GM19351 (cell line): Measurements from ENCODE around the gene ATXN7L2.
A peak's percentile ranks its signal among the peaks of the same experiment; 100 is the strongest.

ENCODE experiments used
- ATAC-seq: cut with Tn5 transposase; IDR thresholded peaks from one replicate; pipeline ENCODE4 v1.9.1; 2021; ENCODE audit warnings: mild to moderate bottlenecking, moderate library complexity; ENCODE audit not compliant: unreplicated experiment

The ATXN7L2 gene

GRCh38 chr1:109521002-109521951 is 37.6 kb downstream of the ATXN7L2 start:
- no peak for ATAC-seq

- ATAC-seq, result no peak
These were observed 38.3 kb downstream of the ATXN7L2 start for GRCh38 chr1:109522026-109522425.

- ATAC-seq, result no peak
These were observed 40.0 kb downstream of the ATXN7L2 start for GRCh38 chr1:109523706-109524105.

- peak; percentile 70 for ATAC-seq
These were observed 43.5 kb downstream of the ATXN7L2 start for GRCh38 chr1:109527098-109527811.

- no peak for ATAC-seq
These were observed 44.4 kb downstream of the ATXN7L2 start for GRCh38 chr1:109527846-109528695.

- ATAC-seq, result no peak
These were observed 45.0 kb downstream of the ATXN7L2 start for GRCh38 chr1:109528712-109529111.

- no peak for ATAC-seq
These were observed 46.3 kb downstream of the ATXN7L2 start for GRCh38 chr1:109529881-109530456.

GRCh38 chr1:109530457-109531087 is 46.9 kb downstream of the ATXN7L2 start:
- ATAC-seq, result no peak

- no peak for ATAC-seq
These were observed 47.7 kb downstream of the ATXN7L2 start for GRCh38 chr1:109531380-109531779.

GRCh38 chr1:109531826-109532364 is 48.2 kb downstream of the ATXN7L2 start:
- no peak for ATAC-seq

- ATAC-seq, result peak; percentile 88
These were observed 48.8 kb downstream of the ATXN7L2 start for GRCh38 chr1:109532365-109533136.

GRCh38 chr1:109534307-109534858 is 50.7 kb downstream of the ATXN7L2 start:
- ATAC-seq, result no peak

GRCh38 chr1:109535481-109535880 is 51.8 kb downstream of the ATXN7L2 start:
- no peak for ATAC-seq

GRCh38 chr1:109535971-109536491 is 52.3 kb downstream of the ATXN7L2 start:
- ATAC-seq, result no peak

GRCh38 chr1:109537450-109538178 is 53.9 kb downstream of the ATXN7L2 start:
- ATAC-seq, result no peak

- no peak for ATAC-seq
These were observed 55.3 kb downstream of the ATXN7L2 start for GRCh38 chr1:109538827-109539555.

GRCh38 chr1:109539676-109540075 is 56.0 kb downstream of the ATXN7L2 start, which contains the start of gene GPR61:
Gene GPR61, plus strand, starts transcription at chr1:109539872. Its CDS starts 3,151 bp downstream, at chr1:109543023.
- no peak for ATAC-seq
